Activated CD4-positive, alpha-beta T cell treated with anti-CD3 and anti-CD28 coated beads, Interleukin-2, Interleukin-6, amounts not matched to agents 100 ng/mL and 50 ng/mL, durations not matched to agents 16 hours and 8 hours (primary cell): ENCODE measurements around the gene STPG4.
"Not testable (repeated sequence)": the region's sequence is repeated elsewhere in the genome, so short reads cannot be mapped to it uniquely, and the experiment has no call there.

Experiments
- DNase-seq: peaks from one replicate; pipeline ENCODE4 v3.0.0-alpha.2; 2020

The STPG4 gene

GRCh38 chr2:47172922-47173695 is 18.0 kb upstream of the STPG4 start:
- no peak for DNase-seq

GRCh38 chr2:47172156-47172921 is 17.2 kb upstream of the STPG4 start:
- peak; percentile 21 for DNase-seq

- no peak for DNase-seq
Measured at GRCh38 chr2:47169784-47170183, 14.7 kb upstream of the STPG4 start.

DNA sequence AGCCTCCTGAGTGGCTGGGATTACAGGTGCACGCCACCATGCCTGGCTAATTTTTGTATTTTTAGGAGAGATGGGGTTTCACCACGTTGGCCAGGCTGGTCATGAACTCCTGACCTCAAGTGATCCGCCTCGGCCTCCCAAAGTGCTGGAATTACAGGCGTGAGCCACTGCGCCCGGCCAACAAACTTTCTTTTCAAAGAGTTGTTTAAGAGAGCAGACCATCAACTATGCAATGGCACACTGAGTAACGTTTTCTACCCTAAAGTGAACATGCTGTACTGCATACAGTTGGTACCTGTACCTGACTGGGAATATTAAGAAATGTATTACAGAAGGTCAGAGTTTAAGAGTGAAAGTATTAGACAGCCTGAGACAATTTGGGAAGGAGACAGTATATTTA is 13.8 kb upstream of the STPG4 start:
- DNase-seq = not testable (repeated sequence)

- DNase-seq = no peak
Measured at GRCh38 chr2:47167149-47167548, 12.0 kb upstream of the STPG4 start.

DNA sequence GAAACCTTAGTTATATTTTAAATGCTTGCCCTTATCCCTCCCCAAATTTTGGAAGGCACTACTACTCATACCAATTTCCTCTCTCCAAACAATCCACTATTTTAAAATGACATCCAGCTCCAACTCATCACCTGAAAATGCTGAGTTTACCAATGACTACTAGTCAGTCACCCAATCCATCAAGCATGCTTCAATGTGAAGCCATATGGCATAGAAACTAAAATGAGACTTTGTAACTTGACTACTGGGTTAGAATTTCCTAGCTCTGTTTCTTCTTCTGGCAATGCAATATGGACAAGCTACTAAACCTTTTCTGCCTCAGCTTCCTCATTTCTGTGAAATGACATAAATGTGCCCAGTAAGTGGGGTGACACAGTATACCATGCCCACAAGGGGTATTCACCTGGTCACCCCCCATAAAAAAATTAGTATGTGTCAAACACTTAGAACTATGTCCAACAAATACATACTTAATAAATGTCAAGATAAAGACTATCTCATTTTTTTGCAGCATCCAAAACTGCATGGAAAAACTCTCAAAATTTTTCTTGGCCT is 10.0 kb upstream of the STPG4 start:
- DNase-seq = no peak

- no peak for DNase-seq
Measured at GRCh38 chr2:47162780-47163179, 7.7 kb upstream of the STPG4 start.

GRCh38 chr2:47161475-47161874 is 6.4 kb upstream of the STPG4 start:
- no peak for DNase-seq

GRCh38 chr2:47160660-47161059 is 5.6 kb upstream of the STPG4 start:
- DNase-seq = no peak

- no peak for DNase-seq
Measured at GRCh38 chr2:47160211-47160610, 5.1 kb upstream of the STPG4 start.

- no peak for DNase-seq
Measured at GRCh38 chr2:47159627-47160026, 4.5 kb upstream of the STPG4 start.

- no peak for DNase-seq
Measured at GRCh38 chr2:47158576-47158975, 3.5 kb upstream of the STPG4 start.

DNA sequence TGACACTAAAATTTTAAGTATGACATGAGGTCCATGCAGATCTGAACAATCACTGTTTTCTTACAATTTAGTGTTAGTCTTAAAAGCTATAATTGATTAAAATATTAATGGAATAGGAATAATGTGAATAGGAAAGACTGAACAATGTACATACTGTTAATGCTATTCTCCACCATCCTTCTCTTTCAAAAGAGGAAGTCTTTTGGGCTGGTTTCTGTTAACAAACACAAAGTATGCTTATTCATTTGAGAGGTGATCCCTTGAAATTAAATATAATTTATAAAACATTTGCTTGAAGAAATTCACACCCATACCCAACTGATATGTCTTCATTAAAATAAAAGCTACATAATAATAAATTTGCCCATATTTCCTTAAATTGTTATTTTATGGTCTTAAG is 2.3 kb downstream of the STPG4 start:
- no peak for DNase-seq

GRCh38 chr2:47150175-47150574 is 4.9 kb downstream of the STPG4 start:
- no peak for DNase-seq

DNA sequence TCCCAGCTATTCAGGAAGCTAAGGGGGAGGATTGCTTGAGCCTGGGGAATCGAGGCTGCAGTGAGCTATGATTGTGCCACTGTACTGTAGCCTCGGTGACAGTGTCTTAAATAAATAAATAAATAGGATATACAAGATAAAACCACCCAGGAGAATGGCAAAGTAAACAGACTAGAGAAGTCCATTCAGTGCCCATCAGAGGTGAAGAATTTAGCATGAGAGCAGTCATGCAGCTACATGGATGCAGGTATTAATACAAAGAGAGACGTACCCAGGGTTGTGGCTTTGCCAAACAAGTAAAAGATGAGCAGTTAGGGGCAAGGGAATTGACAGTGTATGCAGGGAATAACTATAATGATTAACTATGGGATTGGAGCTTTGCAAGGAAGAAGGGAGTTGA is 8.1 kb downstream of the STPG4 start:
- DNase-seq = no peak

DNA sequence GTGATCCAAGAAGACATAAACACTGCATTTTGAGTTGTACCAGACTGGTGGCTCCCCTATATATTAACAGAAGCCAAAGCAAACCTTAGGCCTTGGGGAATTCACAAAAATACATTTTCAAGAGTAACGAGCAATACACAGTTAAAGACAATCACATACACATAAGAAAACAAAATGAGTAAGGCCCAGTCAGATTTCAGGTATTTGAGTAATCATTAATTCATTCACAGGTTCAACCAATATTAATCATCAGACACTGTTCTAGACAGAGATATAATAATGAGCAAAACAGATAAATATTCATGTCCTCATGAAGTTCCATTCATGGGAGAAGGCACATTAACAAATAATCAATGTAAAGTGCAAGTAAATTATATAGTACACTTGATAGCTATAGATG is 9.6 kb downstream of the STPG4 start:
- DNase-seq = no peak

DNA sequence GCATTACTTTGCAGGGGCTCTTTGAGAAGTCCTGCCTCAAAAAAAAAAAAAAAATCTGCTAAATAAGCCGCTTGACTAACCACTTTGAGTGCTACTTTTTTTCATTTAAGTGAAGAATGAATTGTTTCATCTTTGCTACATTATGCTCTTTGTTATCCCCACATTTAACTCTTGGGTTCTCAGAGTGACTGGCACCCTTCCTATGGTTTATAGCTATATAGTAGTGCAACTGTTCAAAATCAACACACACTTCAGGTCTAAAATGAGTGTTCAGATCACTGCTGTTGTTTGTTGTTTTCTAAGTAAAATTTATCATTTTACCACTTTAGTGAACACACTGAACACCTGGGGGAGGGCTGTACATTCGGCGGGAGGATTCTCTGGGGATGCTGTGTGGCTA is 13.6 kb downstream of the STPG4 start:
- no peak for DNase-seq

GRCh38 chr2:47134386-47135090 is 20.6 kb downstream of the STPG4 start:
- DNase-seq = no peak

DNA sequence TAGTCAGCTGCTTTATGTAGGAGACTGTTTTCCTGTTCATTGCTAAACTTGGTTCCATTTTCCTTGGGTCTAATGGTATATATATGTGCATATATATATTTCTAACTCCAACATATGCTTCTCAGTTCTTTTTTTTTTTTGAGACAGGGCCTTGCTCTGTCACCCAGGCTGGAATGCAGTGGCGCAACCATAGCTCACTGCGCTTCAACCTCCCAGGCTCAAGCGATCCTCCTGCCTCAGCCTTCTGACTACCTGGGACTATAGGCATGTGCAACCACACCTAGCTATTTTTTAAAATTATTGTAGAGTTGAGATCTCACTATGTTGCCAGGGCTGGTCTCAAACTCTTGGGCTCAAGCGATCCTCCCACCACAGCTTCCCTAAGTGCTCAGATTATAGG is 22.1 kb downstream of the STPG4 start:
- DNase-seq = no peak

- no peak for DNase-seq
Measured at GRCh38 chr2:47129191-47129706, 25.9 kb downstream of the STPG4 start.

DNA sequence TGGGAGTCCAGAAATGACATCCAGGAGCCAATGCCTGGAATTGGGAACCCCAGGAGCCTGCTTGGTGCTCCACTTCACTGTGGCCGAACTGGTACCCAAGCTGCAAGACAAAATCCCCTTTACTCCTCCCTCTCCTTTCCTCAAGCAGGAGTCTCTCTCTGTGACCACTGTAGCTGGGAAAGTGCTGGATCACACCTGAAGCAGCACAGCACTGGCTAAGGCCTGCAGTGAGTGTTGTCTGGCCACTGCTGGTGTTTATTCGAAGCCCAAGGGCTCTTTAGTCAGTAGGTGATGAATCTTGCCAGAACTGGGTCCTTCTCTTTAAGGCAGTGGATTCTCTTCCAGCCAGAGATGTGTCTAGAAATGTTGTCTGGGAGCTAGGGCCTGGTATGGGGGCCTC is 26.4 kb downstream of the STPG4 start:
- no peak for DNase-seq

DNA sequence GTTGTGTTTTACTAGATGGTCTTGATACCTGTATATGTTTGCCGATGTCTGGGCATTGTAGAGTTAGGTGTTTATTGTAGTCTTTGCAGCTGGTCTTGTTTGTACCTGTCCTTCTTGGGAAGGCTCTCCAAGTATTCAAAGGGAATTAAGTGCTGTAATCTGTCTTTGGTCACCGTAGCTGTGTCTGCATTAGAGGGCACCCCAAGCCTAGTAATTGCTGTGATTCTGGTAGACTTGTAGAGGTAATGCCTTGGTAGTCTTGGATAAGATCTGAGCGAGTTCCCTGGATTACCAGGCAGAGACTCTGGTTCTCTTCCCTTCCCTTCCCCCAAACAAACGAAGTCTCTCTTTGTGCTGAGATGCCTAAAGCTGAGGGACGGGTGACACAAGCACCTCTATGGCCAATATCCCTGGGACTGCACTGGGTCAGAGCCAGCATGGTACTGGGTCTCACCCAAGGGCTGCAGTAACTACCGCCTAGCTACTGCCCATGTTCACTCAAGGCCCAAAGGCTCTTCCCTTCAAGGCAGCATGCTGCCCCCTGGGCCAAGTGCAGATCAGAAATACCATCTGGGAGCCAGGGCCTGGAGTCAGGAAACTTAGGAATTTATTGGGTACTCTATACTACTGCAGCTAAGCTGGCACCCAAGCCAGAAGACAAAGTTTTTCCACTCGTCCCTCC is 27.1 kb downstream of the STPG4 start:
- no peak for DNase-seq

GRCh38 chr2:47126783-47127182 is 28.3 kb downstream of the STPG4 start:
- DNase-seq = no peak
